ENCODE data around the gene UBE4B.
"Not testable (repeated sequence)": the region's sequence is repeated elsewhere in the genome, so short reads cannot be mapped to it uniquely, and the experiment has no call there.

UBE4B gene

GRCh38 chr1:10045480-10046355, 13.0 kb downstream of the UBE4B start:
- no peak for DNase-seq

GRCh38 chr1:10046356-10047085, 13.8 kb downstream of the UBE4B start:
- no peak for DNase-seq

- DNase-seq, result no peak
Observed at GRCh38 chr1:10048601-10049000, 15.8 kb downstream of the UBE4B start.

GRCh38 chr1:10050611-10051010, 17.9 kb downstream of the UBE4B start:
- DNase-seq, result no peak

- DNase-seq, result no peak
Observed at GRCh38 chr1:10051656-10052055, 18.9 kb downstream of the UBE4B start.

- DNase-seq, result no peak
Observed at GRCh38 chr1:10052347-10052746, 19.6 kb downstream of the UBE4B start.

- no peak for DNase-seq
Observed at GRCh38 chr1:10054465-10054864, 21.7 kb downstream of the UBE4B start.

GRCh38 chr1:10056599-10056987, 23.8 kb downstream of the UBE4B start:
- DNase-seq, result no peak

- no peak for DNase-seq
Observed at GRCh38 chr1:10057343-10057742, 24.6 kb downstream of the UBE4B start.

- no peak for DNase-seq
Observed at GRCh38 chr1:10057796-10058195, 25.0 kb downstream of the UBE4B start.

GRCh38 chr1:10059342-10059718, 26.6 kb downstream of the UBE4B start:
- no peak for DNase-seq

- no peak for DNase-seq
Observed at GRCh38 chr1:10060311-10061100, 27.7 kb downstream of the UBE4B start.

- no peak for DNase-seq
Observed at GRCh38 chr1:10061276-10061675, 28.5 kb downstream of the UBE4B start.

- no peak for DNase-seq
Observed at GRCh38 chr1:10063878-10064277, 31.1 kb downstream of the UBE4B start.

- DNase-seq, result no peak
Observed at GRCh38 chr1:10064416-10065343, 31.9 kb downstream of the UBE4B start.

- DNase-seq, result no peak
Observed at GRCh38 chr1:10065344-10065685, 32.6 kb downstream of the UBE4B start.

GRCh38 chr1:10065760-10066159, 33.0 kb downstream of the UBE4B start:
- no peak for DNase-seq

GRCh38 chr1:10068605-10069294, 36.0 kb downstream of the UBE4B start:
- DNase-seq, result no peak

GRCh38 chr1:10070206-10070605, 37.4 kb downstream of the UBE4B start:
- no peak for DNase-seq

- DNase-seq, result no peak
Observed at GRCh38 chr1:10071640-10072039, 38.9 kb downstream of the UBE4B start.

GRCh38 chr1:10073371-10073770, 40.6 kb downstream of the UBE4B start:
- DNase-seq, result not testable (repeated sequence)
